Measurements from ENCODE around the gene LCE3B.

Gene LCE3B

GRCh38 chr1:152657677-152658076 is 44.1 kb downstream of the LCE3B start:
- peaks cover 14% of the 10 kb centered on the region; the same call in 1 of the 2 replicates for H3K27me3 ChIP-seq (ENCODE audit: control insufficient read depth, insufficient read depth, low read length)
- no peaks in the 10 kb centered on the region for H3K36me3 ChIP-seq (ENCODE audit: control insufficient read depth, insufficient read depth, low read length)
- no peaks in the 10 kb centered on the region for H3K4me1 ChIP-seq (ENCODE audit: control insufficient read depth, insufficient read depth, low read length)
- H3K27ac ChIP-seq (ENCODE audit: low read depth, low read length) = no peak overlapping the region
- no peak overlapping the region for H3K4me3 ChIP-seq (ENCODE audit: low read depth, low read length)
- peaks cover 12% of the 10 kb centered on the region; the same call in 1 of the 2 replicates for H3K9me3 ChIP-seq (ENCODE audit: control insufficient read depth, insufficient read depth, low read depth, low read length)
- no peak overlapping the region for H3K9ac ChIP-seq (ENCODE audit: low read length)

GRCh38 chr1:152658649-152659048 is 45.0 kb downstream of the LCE3B start:
- no peaks in the 10 kb centered on the region for H3K4me1 ChIP-seq (ENCODE audit: control insufficient read depth, insufficient read depth, low read length)
- H3K27me3 ChIP-seq (ENCODE audit: control insufficient read depth, insufficient read depth, low read length) = peaks cover 22% of the 10 kb centered on the region; the same call in 1 of the 2 replicates

GRCh38 chr1:152663098-152663497 is 49.5 kb downstream of the LCE3B start, which contains the start of gene LCE2D:
LCE2D (plus strand) TSS chr1:152663380; CDS start chr1:152664106, 726 bp downstream.
- Histone ChIP-seq H3K36me3 (ENCODE audit: control insufficient read depth, insufficient read depth, low read length) (no peaks in the 10 kb centered on the region), H3K9ac (ENCODE audit: low read length) (no peak within 1 kb of the TSS), H3K4me1 (ENCODE audit: control insufficient read depth, insufficient read depth, low read length) (no peaks in the 10 kb centered on the region), H3K27me3 (ENCODE audit: control insufficient read depth, insufficient read depth, low read length) (peaks cover 26% of the 10 kb centered on the region; the same call in 1 of the 2 replicates), H3K27ac (ENCODE audit: low read depth, low read length) (no peak within 1 kb of the TSS), H3K4me3 (ENCODE audit: low read depth, low read length) (no peak within 1 kb of the TSS), H3K9me3 (ENCODE audit: control insufficient read depth, insufficient read depth, low read depth, low read length) (peaks cover 22% of the 10 kb centered on the region; the same call in 1 of the 2 replicates)

More at GRCh38 chr1:152658649-152659048, 45.0 kb downstream of the LCE3B start:
- Histone ChIP-seq H3K9ac (ENCODE audit: low read length) (no peak overlapping the region), H3K4me3 (ENCODE audit: low read depth, low read length) (no peak overlapping the region), H3K9me3 (ENCODE audit: control insufficient read depth, insufficient read depth, low read depth, low read length) (peaks cover 21% of the 10 kb centered on the region; the same call in 1 of the 2 replicates), H3K36me3 (ENCODE audit: control insufficient read depth, insufficient read depth, low read length) (no peaks in the 10 kb centered on the region), H3K27ac (ENCODE audit: low read depth, low read length) (no peak overlapping the region)
